GM19463 (cell line): ENCODE data around the gene SMIM14.
"Not testable (repeated sequence)": the region's sequence is repeated elsewhere in the genome, so short reads cannot be mapped to it uniquely, and the experiment has no call there.

ENCODE experiments used
- ATAC-seq: cut with Tn5 transposase; IDR thresholded peaks from one replicate; pipeline ENCODE4 v1.9.1; 2021; ENCODE audit warnings: mild to moderate bottlenecking, moderate library complexity; ENCODE audit not compliant: unreplicated experiment

The SMIM14 gene

DNA sequence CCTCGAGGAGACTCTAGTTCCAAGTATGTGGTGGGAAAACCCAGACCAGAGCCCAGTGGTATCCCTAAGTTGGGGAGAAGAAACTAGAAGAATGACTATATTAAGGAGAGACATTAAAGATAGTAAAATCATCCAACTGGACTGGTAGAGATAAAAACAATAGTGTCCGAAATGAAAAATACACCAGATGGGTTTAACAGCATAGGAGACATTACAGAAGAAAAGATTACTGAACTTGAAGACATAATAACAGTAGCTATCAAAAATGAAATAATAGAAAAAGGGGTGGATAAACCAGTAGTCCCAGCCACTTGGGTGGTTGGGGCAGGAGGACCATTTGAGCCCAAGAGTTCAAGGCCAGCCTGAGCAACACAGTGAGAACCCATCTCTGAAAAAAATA is 31.9 kb downstream of the SMIM14 start:
- ATAC-seq, result no peak

DNA sequence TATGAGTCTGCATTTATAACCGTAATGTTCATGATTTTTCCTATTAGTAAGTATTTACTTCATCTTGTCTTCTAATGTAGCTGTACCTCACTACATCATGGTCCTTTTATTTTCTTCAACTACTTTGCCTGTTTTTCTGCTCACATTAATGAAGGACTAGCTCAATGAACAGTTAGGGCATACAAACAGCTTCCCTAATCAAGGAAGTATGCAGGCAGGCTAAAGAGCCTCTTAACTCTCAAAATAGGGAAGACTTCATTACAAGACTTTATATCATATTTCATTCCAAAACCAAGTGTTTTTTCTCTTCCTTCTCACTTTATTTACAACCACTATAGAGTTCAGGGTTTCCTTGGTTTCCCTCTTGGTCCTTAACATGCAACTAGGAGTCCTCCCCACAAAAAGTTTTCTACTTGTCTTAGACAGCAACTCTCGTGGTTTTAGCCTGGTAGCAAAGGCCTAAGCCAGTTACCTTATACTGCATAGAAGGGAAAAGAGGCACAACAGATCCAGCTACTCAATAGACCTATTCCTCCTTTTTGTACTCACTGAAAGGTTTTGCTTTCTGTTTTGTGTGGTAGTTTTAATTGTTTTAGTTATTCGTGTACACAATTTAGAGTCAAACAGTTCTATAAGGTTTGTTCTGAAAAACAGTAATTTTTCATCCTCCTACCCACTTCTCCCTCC is 40.8 kb downstream of the SMIM14 start:
- ATAC-seq, result no peak

DNA sequence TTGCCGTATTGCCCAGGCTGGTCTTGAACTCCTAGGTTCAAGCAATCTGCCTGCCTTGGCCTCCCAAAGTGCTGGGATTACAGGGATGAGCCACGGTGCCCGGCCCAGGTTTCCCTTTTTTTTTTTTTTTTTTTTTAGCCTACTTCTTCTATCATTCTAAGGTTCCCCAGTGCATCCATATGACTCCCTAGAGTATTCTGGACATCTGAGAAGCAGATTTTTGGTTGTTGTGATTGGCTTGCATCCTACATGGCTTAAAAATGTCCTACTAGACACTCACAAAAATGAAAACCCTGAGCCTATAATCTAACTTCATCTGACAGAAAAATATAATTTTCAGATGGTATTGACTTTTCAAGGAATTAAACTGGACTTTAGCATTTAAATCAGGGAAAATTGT is 41.7 kb downstream of the SMIM14 start:
- ATAC-seq, result no peak

DNA sequence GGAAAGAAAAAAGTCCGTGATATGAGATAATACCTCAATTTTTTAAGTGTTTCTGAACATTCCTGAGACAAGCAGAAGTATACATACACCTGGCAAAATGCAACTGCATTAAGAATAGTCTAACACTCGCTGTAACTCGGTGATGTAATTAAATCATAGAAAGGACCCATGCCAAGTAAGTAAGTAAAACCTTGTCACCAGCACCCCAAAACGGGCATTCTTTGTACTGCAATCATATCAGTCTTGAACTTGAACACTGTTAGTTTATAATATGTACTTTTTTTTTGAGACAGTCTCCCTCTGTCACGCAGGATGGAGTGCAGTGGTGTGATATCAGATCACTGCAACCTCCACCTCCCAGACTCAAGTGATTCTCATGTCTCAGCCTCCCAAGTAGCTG is 47.4 kb downstream of the SMIM14 start:
- ATAC-seq, result no peak

DNA sequence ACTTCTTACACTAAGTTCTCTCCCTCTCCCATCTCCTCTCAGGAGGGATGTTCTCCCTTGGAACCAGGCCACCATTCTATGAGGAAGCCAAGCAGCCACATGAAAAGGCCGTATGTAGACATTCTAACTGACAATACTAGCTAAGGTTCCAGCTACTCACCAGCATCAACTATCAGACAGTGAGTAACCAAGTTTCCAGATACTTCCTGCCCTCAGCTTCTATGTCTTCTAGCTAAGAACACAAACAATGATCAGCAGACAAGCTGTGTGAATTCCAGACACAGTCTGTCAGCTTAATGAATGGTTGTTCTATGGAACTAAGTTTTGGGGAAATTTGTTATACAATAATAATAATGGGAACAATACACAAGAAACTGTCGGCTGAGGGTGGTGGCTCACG is 50.8 kb downstream of the SMIM14 start:
- ATAC-seq, result no peak

DNA sequence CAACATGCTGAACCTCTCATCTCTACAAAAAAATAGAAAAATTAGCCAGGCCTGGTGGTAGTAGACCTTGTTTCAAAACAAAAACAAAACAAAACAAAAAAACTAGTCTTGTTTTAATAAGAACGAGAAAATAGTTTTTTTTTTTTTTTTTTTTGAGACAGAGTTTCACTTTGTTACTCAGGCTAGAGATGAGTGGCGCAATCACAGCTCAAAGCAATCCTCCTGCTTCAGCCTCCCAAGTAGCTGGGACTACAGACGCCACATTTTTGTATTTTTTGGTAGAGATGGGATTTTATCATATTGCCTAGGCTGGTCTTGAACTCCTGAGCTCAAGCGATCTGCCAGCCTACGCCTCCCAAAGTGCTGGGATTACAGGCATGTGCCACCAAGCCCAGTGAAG is 63.7 kb downstream of the SMIM14 start:
- no peak for ATAC-seq

DNA sequence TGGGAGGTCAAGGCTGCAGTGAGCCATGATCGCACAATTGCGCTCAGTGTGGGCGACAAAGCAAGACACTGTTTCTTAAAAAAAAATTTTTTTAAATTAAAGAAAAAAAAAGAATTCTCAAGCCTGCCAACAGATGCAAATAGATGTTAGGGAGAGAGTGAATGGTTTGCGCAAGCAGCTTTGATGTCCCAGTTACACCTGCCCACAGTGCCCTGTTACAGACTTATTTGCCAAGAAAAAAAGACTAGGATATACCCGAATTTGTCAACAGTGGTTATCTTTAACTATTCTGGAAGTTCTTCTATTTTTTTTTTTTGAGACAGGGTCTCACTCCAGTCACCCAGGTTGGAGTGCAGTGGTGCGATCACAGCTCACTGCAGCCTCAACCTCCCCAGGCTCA is 67.2 kb downstream of the SMIM14 start:
- no peak for ATAC-seq

DNA sequence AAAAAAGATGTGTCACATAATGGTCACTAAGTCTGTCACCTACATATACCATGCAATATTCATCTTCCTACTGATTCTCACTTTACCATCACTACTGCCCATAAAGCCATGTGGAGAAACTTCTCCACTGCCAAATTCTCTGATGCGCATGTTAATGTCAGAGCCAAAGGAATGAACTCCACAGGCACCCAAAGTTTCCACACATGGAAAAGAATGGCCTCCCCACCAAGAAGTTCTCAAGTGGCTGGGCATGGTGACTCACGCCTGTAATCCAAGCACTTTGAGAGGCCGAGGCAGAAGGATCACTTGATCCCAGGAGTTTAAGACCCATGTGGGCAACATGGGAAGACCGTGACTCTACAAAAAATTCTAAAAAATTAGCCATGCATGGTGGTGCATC is 67.6 kb downstream of the SMIM14 start:
- no peak for ATAC-seq

DNA sequence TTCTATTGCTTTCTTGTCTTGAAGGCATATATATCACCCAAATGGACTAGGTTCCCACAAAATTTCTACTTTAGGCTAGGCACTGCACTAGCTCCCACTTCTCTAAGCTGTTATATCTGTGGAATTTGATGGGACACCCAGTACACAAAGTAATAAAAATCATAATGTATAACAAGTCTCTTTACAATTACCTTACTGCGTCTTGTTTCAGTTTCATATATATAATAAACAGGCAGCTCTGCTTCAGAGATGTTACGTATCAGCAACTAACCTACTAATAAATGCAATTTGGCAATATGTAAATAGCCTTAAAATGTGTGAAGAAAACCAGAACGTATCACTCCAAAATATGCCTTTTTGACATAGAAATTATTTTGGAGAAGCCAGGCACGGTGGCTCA is 69.5 kb downstream of the SMIM14 start:
- no peak for ATAC-seq

DNA sequence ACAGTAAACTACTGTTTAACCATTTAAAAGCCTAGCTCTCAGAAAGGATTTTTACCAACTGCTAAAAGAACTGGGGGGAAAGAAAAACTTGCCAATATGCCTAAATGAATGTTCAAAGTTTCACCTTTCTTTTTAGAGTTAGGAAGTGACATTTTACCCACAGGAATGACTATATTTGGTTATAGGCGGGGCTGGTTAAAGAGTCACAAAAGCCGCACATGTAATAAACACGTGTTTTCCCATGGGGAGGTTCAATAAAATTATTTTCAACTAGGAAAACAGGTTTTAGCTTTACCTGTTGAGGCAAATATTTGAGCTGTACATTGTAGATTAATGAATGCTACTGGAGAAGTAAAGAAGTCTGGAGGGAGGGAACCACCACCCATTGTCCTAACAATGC is 69.9 kb downstream of the SMIM14 start:
- no peak for ATAC-seq

DNA sequence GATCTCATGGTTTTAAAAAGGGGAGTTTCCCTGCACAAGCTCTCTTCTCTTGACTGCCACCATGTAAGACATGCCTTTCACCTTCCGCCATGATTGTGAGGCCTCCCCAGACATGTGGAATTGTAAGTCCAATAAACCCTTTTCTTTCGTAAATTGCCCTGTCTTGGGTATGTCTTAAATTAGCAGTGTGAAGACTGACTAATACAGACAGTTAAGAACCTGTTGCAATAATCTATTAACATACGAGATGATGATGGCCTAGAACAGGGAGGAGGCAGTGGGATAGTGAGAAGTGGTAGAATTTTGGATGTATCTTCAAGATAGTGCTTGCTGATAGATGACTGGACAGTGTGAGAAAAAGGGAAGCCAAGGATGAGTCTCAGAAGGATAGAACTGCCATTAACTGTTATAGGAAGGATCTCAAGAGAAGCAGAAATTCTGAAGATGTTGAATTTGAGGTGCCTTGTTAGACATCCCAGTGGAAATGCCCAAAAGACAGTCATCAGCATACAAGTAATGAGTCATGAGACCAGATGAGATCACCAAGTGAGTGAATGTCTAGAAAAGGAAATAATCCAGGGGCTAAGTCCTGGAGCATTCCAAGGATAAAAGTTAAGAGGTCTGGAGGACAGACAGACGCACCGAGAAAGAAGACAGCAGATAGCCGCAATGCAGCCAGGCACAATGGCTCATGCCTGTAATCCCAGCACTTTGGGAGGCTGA is 72.6 kb downstream of the SMIM14 start:
- no peak for ATAC-seq

DNA sequence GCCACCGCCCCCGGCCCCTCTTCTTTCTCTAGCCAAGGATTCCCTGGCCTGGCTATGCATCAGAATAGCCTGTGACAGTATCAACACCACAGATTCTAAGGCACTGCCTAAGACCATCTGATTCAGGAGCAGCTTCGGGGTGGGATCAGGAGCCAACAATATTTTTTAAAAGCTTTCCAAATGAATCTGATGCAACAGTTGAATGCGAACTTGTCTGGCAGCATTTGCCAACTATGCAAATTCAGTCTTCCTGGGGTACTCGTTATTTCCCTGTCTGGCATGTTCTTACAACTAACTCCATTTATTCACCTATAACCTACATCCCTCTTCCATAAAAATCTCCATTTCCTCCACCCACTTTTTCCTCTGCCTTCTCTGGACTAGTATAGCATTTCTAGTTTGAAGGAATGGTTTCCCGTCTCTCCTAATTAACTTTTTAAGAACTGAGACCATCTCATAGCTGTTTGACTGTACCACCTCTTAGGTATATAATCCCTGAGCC is 75.3 kb downstream of the SMIM14 start:
- ATAC-seq, result no peak

DNA sequence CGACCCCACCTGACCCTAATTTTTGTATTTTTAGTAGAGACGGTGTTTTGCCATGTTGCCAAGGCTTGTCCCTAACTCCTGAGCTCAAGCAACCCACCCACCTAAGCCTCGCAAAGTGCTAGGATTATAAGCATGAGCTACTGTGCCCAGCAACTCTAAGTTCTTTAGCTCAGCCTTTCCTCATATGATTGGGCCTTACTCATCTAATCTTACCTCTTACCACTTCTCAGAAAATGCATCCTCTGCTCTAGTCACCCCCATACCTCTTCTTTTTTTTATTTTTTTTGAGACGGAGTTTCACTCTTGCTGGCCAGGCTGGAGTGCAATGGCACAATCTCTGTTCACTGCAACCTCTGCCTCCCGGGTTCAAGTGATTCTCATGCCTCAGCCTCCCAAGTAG is 75.9 kb downstream of the SMIM14 start:
- no peak for ATAC-seq

DNA sequence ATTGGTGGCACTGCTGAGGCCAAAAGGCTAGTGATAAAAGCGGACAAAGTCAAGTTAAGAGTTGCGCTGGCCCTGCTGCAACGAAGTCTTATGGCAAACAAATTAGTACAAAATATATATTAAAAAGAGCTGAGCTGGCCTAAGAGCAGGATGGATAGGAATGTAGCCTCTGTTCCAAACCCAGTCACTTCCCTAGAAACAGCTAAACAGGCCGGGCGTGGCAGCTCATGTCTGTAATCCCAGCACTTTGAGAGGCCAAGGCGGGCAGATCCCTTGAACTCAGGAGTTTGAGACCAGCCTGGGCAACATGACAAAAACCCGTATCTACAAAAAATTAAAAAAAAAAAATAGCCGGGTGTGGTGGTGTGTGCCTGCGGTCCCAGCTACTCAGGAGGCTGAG is 79.0 kb downstream of the SMIM14 start:
- ATAC-seq, result no peak

DNA sequence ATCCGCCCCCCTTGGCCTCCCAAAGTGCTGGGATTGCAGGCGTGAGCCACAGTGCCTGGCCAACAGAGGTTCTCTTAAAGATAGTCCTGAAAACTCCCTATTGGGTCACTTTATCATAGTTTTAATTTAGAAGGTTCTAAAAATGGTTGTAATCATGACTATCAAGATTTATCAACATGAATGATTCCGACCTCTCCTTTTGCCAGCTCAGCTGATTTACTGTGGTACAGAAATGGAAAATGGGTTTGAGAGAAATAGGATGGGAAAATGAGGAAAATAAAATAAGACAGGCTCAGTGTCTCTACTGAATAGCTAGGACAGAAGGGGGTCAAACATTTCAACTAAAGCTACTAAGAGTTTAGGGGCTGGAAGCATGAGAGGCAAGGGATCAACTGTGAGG is 83.2 kb downstream of the SMIM14 start:
- ATAC-seq, result no peak

DNA sequence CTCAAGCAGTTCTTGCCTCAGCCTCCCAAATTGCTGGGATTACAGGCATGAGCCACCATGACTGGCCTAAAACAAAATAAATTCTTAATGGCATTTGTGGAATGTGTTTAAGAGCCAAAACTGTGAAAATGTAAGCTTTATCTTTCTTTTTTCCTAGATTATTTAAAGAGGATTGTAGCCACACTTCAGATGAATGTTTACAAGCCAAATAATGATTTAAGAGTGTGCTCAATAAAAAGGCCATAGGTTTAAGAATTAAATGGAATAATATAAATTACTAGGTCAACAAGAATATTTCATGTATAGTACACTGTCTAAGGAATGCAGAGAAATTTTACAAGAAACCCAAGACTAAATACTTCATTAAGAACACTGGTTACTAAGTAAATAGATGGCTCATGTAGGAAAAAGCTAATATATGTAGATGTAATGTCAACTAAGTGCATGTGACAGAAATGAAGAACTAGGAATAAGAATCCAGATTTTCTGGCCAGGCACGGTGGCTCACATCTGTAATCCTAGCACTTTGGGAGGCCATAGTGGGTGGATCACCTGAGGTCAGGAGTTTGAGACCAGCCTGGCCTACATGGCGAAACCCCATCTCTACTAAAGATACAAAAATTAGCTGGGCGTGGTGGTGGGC is 90.1 kb downstream of the SMIM14 start:
- ATAC-seq, result no peak

DNA sequence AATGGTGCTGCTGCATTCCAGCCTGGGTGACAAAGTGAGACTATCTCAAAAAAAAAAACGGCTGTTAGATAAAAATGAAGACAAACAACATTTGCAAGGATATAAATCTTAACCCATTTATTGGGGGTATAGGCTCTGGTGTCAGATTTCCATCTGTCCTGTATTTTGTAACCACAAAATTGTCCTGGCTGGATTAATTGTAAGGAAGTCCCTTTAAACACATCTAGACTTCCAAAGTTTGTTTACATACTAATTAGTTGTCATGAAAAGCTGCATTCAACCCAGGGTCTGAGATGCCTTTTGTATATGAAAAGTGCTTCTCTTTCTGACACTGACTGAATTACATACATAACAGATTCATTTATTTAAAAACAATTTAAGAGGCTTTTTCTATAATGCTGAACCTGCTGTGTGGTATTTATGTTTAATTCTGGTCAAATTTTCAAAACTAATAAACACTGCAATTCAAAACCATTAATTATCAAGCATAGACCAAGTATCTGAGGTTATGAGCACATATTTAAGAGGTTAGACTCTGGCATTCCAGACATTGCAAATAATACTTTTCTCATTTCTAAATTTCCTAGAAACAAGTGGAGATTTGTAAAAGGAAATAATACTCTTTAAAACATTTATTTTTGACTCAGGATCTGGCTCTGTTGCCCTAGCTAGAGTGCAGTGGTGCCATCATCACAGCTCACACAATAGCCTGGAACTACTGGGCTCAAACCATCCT is 93.9 kb downstream of the SMIM14 start:
- ATAC-seq, result no peak

DNA sequence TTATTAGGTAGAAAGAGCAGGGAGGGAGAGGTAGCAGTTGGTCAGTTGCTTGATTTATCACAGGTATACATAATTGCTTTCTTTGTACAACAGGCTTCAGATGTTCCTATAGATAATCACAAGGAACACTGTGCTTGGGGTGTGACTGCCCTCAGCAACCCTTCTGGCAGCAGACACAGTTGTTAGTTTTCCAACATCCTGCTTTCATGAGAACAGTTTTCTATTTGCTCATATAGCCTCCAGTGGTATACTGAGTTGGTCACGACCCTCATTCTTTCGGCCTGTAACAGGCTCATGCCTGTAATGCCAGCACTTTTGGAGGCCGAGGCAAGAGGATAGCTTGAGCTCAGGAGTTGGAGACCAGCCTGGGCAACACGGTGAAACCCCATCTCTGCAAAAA is 94.6 kb downstream of the SMIM14 start:
- ATAC-seq, result not testable (repeated sequence)

DNA sequence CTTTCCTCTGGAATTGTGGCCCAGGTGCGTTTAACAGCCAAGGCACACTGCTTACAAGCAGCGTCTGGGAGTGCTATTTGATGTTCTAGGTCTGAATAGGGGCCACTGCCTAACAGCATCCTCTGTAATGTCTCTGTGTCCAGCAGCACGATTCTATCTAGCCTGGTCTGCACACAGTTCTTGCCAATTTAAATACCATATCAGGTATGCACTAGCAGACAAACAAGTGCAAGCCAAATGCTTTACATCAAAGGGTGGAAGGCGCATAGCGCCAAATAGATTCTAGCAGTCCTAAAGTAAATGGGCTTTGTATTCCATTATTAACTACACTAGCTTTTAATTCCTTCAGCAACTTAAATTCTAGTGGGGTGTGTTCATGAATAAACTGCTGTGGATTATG is 95.6 kb downstream of the SMIM14 start:
- no peak for ATAC-seq

DNA sequence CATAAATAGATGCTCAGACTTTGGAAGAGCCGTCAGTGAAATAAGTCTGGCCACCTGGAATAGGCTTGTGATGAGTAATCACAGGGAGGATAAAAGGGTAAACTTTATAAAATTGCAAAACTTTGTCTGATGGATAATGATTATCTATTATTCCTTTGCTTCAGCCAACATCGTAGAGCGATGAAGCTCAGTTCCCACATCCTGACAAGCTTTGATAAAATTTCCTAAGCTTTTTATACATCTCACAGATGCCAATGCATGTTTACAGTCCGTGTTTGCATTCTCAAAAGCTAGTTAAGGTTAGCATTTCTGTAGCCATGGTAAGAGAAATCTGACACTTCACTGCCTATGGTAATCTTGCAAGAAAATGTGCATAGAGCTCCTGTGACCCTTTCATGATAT is 96.1 kb downstream of the SMIM14 start:
- ATAC-seq, result no peak

DNA sequence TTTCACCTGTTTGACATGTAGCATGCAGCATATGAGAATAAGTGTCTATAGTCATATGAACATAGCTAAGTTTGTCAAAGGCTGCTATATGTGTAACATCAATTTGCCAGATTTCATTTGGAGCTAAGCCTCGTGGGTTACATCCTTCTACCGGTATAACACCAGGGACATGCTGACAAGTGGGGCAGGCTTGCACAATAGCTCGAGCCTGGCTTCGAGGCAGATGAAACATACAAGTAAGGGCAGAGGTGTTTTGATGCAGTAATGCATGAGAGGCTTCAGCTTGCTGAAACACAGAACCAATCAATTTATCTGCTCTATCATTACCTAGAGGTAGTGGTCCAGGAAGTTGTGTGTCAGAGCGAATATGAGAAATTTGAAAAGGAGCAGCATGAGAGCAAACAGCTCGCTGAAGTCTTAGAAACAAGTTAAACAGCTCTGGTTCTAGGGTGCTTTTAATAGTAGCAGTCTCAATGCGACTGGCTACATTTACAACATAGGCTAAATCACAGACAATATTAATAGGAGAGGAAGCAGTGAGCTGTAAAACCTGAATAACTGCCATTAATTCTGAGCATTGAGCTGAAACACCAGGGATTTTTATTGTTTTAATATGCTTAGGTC is 96.6 kb downstream of the SMIM14 start:
- no peak for ATAC-seq
